Right ventricle myocardium superior (tissue), 1 donor: ENCODE measurements around the gene PODXL2. TPM values are rescaled to one million over a fixed set of nuclear protein-coding genes. Genes with fewer than 3 reads are reported as not detected.

Source experiments
- ATAC-seq: fragments of 200-7000 bp; cut with Tn5 transposase; one replicate; pipeline ENCODE4 v1.9.1; 2020; ENCODE audit warnings: mild to moderate bottlenecking; ENCODE audit not compliant: poor library complexity
- DNase-seq: peaks from one replicate; pipeline ENCODE4 v3.0.0-alpha.2; 2020
- intact Hi-C: fragments of 100-400 bp; cut with DNase I; formaldehyde crosslinking; loops from one replicate; pipeline ENCODE4 v1.11.2; 2022
- total RNA-seq: library from RNA; stranded (reverse); fragmentation: NEBNext Ultra II Directional; extraction: Animal tissue kit (Norgen Biotek cat#: 25700); gene quantifications from one replicate; pipeline ENCODE4 v1.2.1, GENCODE V29; 2021
- donor health status: DM: no; HTN: yes; CAD: no; lungs with severe emphysema.

The PODXL2 gene
- total RNA-seq, 1 donor from 2014 or later, result 0.94 TPM

DNA sequence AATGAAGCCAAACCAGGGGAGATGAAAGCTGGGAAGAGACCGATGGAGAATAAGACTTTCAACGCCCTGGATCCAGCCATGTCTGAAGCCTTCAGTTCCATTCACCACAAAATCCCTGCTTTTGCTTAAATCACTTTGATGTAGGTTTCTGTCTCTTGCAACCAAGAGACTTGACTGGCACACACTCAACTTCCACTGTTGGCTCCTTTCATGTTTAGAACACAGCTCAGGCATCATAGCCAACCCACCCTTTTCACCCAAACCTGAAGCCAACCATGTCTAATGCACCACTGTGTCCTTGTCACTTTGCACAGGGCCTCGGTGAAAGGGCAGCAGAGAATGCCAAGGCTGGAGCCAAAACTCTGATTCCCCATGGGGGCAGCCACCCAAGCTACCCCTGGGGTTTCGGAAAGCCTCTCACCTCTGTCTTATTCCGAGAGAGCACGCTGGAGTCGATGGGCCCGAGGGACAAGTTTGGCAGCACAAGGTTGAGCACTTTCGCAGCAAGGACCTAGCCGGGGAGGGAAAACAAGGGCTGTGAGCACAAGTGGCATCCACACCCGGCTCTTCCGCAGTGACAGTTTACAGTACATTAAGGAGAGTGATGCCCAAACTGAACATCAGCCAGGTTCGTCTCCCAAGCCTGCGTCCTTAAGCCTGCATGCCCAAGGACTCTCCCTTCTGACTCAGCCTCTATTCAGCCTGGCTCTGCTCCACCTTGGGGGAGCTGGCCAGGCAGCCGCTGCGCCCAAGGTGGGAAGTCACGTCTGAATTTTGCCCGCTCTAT is 81.4 kb downstream of the PODXL2 start:
- intact Hi-C loops, result no loop called here
- ATAC-seq, result no peak
- DNase-seq, result no peak

DNA sequence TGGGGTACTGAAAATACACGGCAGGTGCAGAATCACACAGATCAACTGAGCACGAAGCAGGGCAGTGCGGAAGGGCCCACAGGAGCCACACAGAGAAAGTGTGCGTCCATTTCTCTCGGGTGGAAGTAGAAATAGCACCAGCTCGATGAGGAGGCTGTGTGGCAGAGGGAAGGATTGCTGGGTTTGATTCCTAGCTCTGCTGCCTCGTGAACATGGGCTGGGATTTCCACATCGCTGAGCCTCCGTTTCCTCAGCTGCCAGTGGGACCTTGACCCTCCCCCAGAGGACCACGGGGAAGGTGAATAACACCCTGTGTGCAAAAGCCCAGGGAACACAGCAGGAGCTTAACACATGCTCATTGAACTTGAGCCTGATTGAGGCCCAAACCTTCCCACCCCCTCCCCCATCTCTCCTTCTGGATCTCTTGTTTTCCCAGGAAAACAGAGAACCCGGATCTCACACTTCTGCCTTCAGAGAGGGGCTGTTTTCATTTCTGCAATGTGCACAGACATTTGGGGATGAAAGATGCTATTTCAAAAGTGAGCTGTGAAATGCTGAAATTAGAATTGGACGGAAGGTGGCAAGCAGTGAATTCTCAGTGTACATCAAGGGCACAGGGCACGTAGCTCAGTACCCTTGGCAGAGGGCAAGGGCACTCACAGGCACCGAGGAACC is 82.2 kb downstream of the PODXL2 start:
- no peak for ATAC-seq
- intact Hi-C loops, result no loop called here
- DNase-seq, result no peak

- ATAC-seq (no peak), DNase-seq (no peak)
- intact Hi-C loops, result no loop called here
These were observed 82.9 kb downstream of the PODXL2 start for GRCh38 chr3:127711896-127712295.

GRCh38 chr3:127712461-127712860 is 83.5 kb downstream of the PODXL2 start:
- DNase-seq (no peak), ATAC-seq (no peak)
- intact Hi-C loops, result no loop called here

DNA sequence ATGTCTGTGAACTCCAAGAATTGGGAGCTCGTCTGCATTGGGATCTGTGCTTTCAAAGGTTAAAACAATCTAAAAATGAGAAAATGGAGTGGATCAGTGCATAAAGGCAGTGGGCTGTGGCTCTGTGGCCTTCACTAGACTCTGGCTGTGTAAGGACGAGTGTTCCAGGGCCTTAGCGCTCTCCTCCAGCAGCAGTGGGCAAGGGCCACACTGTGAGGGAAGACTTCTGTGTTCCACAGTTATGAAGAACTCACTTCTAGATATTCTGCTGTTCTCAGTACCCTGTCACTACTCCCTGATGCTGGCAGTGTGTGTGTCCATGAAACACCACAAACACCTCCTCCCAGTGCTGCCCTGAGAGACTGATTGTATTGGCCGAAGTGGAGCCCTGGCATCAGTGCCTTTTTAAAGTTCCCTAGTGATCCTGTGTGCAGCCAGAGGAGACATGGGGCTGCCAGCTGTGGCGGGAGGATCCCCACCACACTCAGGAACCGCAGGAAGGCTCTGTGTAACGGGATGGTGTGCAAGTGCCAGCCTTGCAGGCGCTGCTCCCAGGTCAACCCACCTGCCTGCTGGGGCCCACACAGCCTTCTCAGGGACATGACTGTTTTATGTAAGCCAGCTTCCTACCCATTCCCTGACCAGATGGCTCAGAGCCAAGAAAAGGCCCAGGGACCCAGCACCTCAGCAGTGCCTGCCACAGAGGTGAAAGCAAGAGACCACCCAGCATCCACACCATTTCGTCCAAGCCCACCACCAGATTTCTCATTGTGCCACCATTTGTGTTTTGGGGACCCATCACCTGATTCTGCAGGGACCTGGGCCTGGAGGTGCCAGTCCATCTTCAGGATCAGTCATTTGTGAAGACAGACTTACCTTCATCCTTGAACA is 84.1 kb downstream of the PODXL2 start:
- intact Hi-C loops, result no loop called here
- no peak for ATAC-seq

DNA sequence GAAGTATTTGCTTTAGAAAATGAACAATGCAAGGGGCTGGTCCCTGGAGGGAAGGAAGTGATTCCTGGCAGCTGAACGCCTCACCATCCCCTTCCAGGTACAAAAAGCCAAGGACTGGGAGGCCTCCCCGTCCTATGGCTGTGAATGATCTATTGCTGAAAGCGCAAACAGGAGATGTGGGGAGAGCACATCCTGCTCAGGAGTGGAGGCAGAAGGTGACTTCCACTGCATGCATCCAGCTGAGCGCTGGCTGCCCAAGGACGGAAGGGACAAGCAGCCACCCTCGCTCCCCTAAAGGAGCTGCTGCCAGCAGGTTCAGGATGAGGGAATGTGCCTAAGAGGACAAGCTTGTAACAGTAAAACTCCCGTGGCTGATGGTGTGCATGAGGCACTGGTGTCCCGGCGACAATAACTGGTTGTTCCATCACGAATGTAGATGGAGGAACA is 85.2 kb downstream of the PODXL2 start:
- no peak for DNase-seq
- ATAC-seq, result peak; percentile 10
- intact Hi-C loops, result no loop called here

More for the DNA sequence above, 84.1 kb downstream of the PODXL2 start:
- DNase-seq, result no peak

DNA sequence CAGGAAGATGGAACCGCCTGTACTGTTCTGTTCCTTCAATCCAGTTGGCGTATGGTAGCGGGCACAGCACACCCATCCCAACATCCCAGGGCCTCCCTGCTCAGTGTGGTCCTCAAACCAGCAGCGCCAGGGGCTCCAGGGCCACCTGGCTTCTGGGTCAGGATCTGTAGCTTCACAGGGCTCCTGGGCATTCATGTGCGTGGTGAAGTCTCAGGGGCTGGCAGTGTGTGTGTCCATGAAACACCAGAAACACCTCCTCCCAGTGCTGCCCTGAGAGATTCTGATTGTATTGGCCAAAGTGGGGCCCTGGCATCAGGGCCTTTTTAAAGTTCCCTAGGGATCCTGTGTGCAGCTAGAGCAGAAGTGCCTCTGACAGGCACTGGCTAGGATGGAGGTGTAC is 85.9 kb downstream of the PODXL2 start:
- DNase-seq (no peak), ATAC-seq (no peak)
- intact Hi-C loops, result no loop called here

DNA sequence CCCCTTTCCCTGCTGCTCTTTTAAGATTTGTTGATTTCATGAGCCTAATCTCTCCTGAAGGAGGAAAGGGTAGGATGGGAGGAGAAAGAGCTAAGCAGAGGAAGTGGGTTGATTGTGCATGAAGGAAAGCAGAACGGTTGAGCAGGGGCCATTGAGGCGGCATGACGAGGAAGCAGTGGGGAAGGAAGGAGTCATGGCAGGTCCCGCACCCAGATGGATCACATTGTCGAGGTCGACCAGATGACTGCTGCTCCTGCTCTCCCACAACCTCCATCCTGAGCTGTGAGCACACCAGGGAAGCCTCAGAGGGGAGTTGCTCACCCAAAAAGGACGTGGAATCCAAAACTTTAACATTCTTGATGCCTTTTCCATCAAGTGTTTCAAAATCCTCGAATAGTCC is 86.5 kb downstream of the PODXL2 start:
- intact Hi-C loops, result no loop called here
- no peak for DNase-seq
- no peak for ATAC-seq

- no peak for ATAC-seq
- intact Hi-C loops, result no loop called here
- DNase-seq, result no peak
These were observed 87.4 kb downstream of the PODXL2 start for GRCh38 chr3:127716384-127716783.

GRCh38 chr3:127717357-127718244 is 88.6 kb downstream of the PODXL2 start:
- intact Hi-C loops, result no loop called here
- ATAC-seq (no peak), DNase-seq (no peak)

DNA sequence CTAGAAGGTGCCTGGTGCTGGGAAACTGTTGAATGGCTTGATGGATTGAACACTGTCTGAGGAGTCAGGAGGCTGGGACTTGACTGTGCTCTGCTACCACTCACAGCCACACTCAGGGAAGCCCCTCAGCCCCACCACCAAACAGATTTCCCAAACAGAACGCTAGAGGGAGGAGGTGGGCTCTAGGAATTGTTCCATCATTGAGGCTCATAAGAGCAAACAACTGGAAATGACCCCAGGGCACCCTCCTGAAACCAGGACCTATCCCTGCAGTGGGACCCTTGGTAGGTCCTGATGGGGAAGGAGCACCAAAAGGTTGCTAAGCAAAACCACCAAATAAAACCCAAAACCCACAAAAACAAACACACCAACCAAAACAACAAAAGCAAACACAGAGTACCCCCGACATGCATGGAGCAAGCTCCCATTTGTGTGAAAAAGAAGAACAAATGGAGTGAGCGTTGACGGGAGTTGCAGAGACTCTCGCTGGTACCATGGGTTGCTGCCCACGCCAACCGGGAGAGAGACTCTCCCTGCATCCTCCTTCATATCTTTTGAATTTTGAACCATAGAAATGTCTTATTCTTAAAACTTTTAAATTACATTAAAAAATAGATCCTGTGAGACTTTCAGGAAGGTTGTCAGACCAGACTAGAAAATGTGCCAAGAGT is 89.4 kb downstream of the PODXL2 start:
- DNase-seq (no peak), ATAC-seq (no peak)
- intact Hi-C loops, result no loop called here

DNA sequence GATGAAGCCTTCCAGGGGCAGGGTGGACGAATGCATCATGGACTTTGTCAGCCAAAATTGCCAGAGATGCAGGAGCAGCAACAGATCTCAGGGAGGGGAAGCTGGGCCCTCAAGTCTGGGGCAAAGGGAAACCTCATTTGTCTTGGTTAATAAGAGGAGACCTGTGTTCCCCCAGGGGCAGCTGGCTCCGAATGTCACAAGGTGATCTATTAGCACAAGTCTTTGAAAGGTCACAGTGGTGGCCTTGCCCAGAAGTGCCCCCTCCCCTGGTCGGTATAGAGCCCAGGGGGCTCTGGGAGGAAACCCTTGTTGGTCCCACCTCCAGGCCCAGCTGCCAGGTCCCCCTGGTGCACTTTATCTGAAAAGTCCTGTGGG is 89.9 kb downstream of the PODXL2 start:
- ATAC-seq (no peak), DNase-seq (no peak)
- intact Hi-C loops, result no loop called here

GRCh38 chr3:127719369-127719768 is 90.4 kb downstream of the PODXL2 start:
- intact Hi-C loops, result no loop called here
- DNase-seq (no peak), ATAC-seq (no peak)

DNA sequence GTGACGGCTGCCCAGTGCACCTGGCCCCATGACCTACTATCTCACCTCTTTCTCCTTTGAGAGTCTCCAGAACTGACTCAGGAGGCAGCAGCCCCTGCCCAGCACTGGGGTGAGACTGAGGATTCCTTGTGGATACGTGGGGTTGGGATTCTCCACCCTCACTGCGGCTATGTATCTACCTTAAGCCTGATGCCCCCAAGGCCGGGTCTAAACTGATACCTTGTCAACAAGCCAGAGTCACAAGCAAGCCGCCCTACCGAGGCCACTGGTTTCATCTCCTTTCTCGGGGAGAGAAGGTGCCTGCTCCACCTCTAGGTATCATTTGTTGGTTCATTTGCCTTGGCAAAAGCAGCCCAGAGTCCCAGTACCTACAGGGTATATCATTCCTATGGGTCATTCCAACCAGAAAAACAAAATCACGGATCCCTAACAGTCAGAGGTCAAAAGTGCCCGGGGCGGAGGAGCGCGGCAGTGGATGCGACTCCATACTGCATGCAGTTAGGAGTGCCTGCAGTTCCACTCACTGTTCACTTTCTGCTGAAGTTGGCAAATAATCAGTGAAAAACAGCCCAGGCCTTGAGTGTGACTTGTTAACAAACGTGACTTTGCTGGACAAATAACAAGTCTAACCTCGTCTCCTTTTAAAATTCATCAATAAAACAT is 91.3 kb downstream of the PODXL2 start:
- intact Hi-C loops, result no loop called here
- DNase-seq (no peak), ATAC-seq (no peak)

DNA sequence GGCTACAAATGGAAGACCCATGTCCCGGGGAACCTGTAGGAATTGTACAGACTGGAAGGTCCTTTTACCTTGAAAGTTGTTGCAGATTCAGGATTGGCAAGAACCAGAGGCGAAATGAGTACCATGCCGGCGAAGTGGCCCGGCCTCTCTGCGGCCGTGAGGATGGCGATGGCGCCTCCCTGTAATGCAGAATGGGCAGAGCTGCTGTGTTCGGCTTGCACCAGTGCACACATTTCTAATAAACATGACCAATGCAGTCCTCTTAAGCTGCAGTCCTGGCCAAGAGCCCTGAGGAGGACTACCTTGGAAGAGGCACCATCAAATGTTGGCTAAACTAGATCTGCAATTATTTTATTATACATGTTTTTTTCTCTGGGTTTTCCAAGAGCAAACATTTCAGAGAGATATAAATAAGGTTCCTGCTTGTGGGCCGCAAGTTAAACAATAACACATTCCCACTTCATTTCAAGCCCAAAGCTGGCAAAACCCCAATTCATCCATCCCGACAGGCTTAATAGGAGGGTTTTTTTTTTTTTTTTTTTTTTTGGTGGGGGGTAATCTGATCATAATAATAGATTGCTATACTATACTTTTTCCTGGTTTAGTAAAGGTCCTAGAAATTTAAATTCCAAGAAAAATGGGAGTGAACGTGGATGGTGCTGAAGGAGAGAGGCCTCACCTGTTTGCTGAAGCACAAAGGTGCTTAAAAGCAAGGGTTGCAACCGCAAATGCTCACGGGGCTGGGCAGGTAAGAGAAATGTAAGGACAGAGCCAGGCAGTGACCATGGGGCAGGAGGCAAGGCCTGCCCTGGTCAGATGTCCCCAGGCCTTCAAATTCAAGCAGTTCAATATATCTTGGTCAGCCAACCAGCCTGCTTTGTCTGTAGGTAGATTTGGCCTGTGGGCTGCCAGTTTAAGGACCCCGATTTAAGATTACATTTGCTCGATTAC is 92.3 kb downstream of the PODXL2 start:
- DNase-seq (no peak), ATAC-seq (no peak)
- intact Hi-C loops, result no loop called here

DNA sequence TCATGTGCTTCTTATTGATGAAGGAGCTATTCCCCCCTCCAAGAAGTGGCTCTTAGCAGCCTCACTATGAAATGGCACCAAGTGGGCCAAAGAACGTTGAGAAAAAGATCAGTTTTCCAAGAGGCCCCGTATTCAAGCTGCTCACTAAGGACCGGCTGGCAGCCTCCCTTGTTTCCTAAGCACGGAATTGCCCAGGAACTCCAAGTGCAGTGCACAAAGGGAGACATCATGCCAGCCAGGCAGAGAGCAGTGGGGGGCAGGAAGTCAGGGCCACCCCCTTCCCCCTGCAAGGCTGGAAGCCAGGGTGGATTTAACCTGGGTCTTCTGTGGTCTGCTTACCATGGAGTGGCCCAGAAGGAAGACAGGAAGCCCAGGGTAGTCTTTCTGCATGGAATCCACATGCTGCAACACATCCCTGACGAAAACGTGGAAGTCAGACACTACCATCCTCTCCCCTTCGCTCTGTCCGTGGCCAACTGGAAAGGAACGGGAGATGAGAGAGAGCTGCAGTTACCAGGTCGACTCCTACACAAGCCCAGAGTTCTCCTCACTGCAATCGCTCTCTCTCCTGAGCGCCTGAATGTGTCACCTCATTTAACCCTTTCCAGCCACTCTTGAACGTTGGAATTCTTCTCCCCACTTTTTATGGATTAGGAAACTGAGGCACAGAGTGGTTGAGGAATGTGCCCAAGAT is 93.3 kb downstream of the PODXL2 start:
- ATAC-seq, result peak; percentile 20
- DNase-seq, result no peak
- intact Hi-C loops, result no loop called here
